B cell (primary cell): ENCODE data around the gene POLR3GL. TPM values are rescaled to one million over a fixed set of nuclear protein-coding genes. Genes with fewer than 3 reads are reported as not detected.
A peak's percentile ranks its signal among the peaks of the same experiment; 100 is the strongest.

Experiments used
- ATAC-seq: fragments of 200-7000 bp; cut with Tn5 transposase; one replicate; pipeline ENCODE4 v1.10.0; 2021; ENCODE audit warnings: low read depth, mild to moderate bottlenecking, moderate number of reproducible peaks, moderate library complexity
- CTCF ChIA-PET: fragments of 350-600 bp; sonication (Branson Sonifier 250); formaldehyde crosslinking; loops from one replicate; lab custom pipeline; 2021; ENCODE audit warnings: antibody characterized with exemption, inconsistent platforms; lab: Charles Lee
- POLR2A ChIA-PET: fragments of 350-600 bp; sonication (Branson Sonifier 250); formaldehyde crosslinking; loops from one replicate; lab custom pipeline; 2021; ENCODE audit warnings: antibody characterized with exemption; lab: Charles Lee
- DNase-seq: peaks from one replicate; pipeline ENCODE4 v3.0.0; 2013
- H2AFZ ChIP-seq: 2 replicates; pipeline ENCODE4 v1.6.1; 2012; ENCODE audit warnings: mild to moderate bottlenecking, low read depth, low read length; ENCODE audit not compliant: insufficient read depth, poor library complexity, severe bottlenecking
- H3K27ac ChIP-seq, 2 donors: 1 replicate in 1 of 2; 2 replicates in 1 of 2; pipeline ENCODE4 v1.5.1; 2012 to 2013; ENCODE audit warnings: low read length in 2 of 2, mild to moderate bottlenecking in 2 of 2, moderate library complexity in 1 of 2
- H3K27me3 ChIP-seq, 4 experiments: fragments of 200-600 bp in 1 of 4; sonication (generic) in 1 of 4; replicated peaks in 1 of 4; 1 replicate in 2 of 4; 2 replicates in 2 of 4; pipeline versions ENCODE4 v1.6.1 to v1.7.0; 2013 to 2016; ENCODE audit warnings: low read length in 3 of 4, mild to moderate bottlenecking in 2 of 4, mixed read lengths in 1 of 4, moderate library complexity in 1 of 4; ENCODE audit not compliant: insufficient read depth in 4 of 4, control insufficient read depth in 3 of 4; ENCODE audit errors: control extremely low read depth in 1 of 4
- H3K36me3 ChIP-seq, 2 experiments: replicated peaks in 1 of 2; 1 replicate in 1 of 2; 2 replicates in 1 of 2; pipeline versions ENCODE4 v1.6.1 to v1.7.1; 2013; ENCODE audit warnings: low read length in 1 of 2; ENCODE audit not compliant: insufficient read depth in 2 of 2, control insufficient read depth in 1 of 2; ENCODE audit errors: control extremely low read depth in 1 of 2, extremely low read depth in 1 of 2
- H3K4me1 ChIP-seq, 2 donors: fragments of 200-600 bp in 1 of 2; sonication (generic) in 1 of 2; 1 replicate in 1 of 2; 2 replicates in 1 of 2; pipeline versions ENCODE4 v1.5.1 to v1.6.1; 2013 to 2017; ENCODE audit warnings: low read length in 2 of 2; ENCODE audit not compliant: control insufficient read depth in 2 of 2, insufficient read depth in 2 of 2
- H3K4me2 ChIP-seq: replicated peaks from 2 replicates; pipeline ENCODE3; 2012; ENCODE audit warnings: mild to moderate bottlenecking, low read depth, low read length; ENCODE audit not compliant: poor library complexity, severe bottlenecking
- H3K4me3 ChIP-seq, 5 experiments: fragments of 200-600 bp in 1 of 5; sonication (generic) in 1 of 5; 1 replicate in 3 of 5; 2 replicates in 2 of 5; pipeline versions ENCODE4 v1.5.1 to v1.7.0; 2011 to 2016; ENCODE audit warnings: low read length in 4 of 5, mild to moderate bottlenecking in 4 of 5, low read depth in 2 of 5, control low read depth in 1 of 5, moderate library complexity in 1 of 5; ENCODE audit not compliant: insufficient read depth in 1 of 5; ENCODE audit errors: control extremely low read depth in 1 of 5, extremely low read depth in 1 of 5
- H3K79me2 ChIP-seq: fragments of 200-600 bp; sonication (generic); one replicate; pipeline ENCODE4 v1.6.0; 2016; ENCODE audit warnings: low read length; ENCODE audit not compliant: control insufficient read depth, insufficient read depth
- H3K9ac ChIP-seq: fragments of 200-600 bp; sonication (generic); 2 replicates; pipeline ENCODE4 v1.6.1; 2017; ENCODE audit warnings: mild to moderate bottlenecking, low read length, moderate library complexity
- H3K9me3 ChIP-seq, 3 donors: one replicate each; pipeline versions ENCODE4 v1.6.1 to v1.7.1; 2013; ENCODE audit warnings: low read length in 2 of 3; ENCODE audit not compliant: control insufficient read depth in 2 of 3, insufficient read depth in 1 of 3; ENCODE audit errors: control extremely low read depth in 1 of 3
- H4K20me1 ChIP-seq: 2 replicates; pipeline ENCODE4 v1.6.0; 2012; ENCODE audit warnings: mild to moderate bottlenecking, low read length; ENCODE audit not compliant: insufficient read depth, control insufficient read depth, poor library complexity, severe bottlenecking
- H3K27ac Mint-ChIP-seq: one replicate; pipeline ENCODE4 v1.8.0; 2021; ENCODE audit warnings: mixed read lengths
- H3K27me3 Mint-ChIP-seq: one replicate; pipeline ENCODE4 v1.8.0; 2021; ENCODE audit warnings: mixed read lengths
- H3K4me1 Mint-ChIP-seq: one replicate; pipeline ENCODE4 v1.8.0; 2021; ENCODE audit warnings: mixed read lengths
- H3K4me3 Mint-ChIP-seq: one replicate; pipeline ENCODE4 v1.8.0; 2021; ENCODE audit warnings: mixed read lengths
- H3K9me3 Mint-ChIP-seq: one replicate; pipeline ENCODE4 v1.8.0; 2022; ENCODE audit warnings: mixed read lengths; ENCODE audit not compliant: insufficient read depth
- CTCF ChIP-seq: fragments of 200-600 bp; IDR thresholded peaks from one replicate; pipeline ENCODE4 v1.8.0; 2022; ENCODE audit warnings: antibody characterized with exemption, mild to moderate bottlenecking
- EZH2 ChIP-seq: IDR thresholded peaks from 2 replicates; pipeline ENCODE4 v1.6.1; 2012; ENCODE audit warnings: borderline replicate concordance, low read depth, mild to moderate bottlenecking, moderate library complexity, low read length; ENCODE audit not compliant: insufficient read depth, poor library complexity, severe bottlenecking
- WGBS: methylation state at CpG from one replicate; pipeline ENCODE4 v1.1.5; 2013; ENCODE audit warnings: missing lambda C conversion rate; ENCODE audit not compliant: insufficient coverage; 5-methylcytosine and 5-hydroxymethylcytosine counted together
- intact Hi-C: fragments of 100-400 bp; cut with micrococcal nuclease; formaldehyde crosslinking; loops from one replicate; pipeline ENCODE4 v1.10.0; 2022
- polyA plus RNA-seq: library from polyadenylated mRNA; depleted of rRNA; stranded (reverse); fragments of >200 nt; gene quantifications from 2 replicates; pipeline ENCODE4 v1.2.3, GENCODE V29; 2012
- total RNA-seq, 2 donors: library from RNA; stranded (reverse); fragments of 120-200 nt in 1 of 2; gene quantifications; 1 replicate in 1 of 2; 2 replicates in 1 of 2; pipeline versions ENCODE4 v1.2.3 to v1.2.4, GENCODE V29; 2013 to 2022

Gene POLR3GL
- total and polyA plus RNA-seq, 2 donors (not counting 1 experiment from before 2014, with no cell fraction given) = 17.6 to 33.3 TPM

GRCh38 chr1:145965119-145965744, 742 bp downstream of the POLR3GL start:
- H3K4me2 ChIP-seq = peak overlapping the region; percentile 89
- WGBS = no CpG with 5 or more reads among the region's 5 CpGs
- H3K36me3 ChIP-seq = peaks cover 0 to 2% of the 10 kb centered on the region in 2 experiments
- peak overlapping the region; percentile 89 for H2AFZ ChIP-seq
- H4K20me1 ChIP-seq = no peaks in the 10 kb centered on the region
- Mint-ChIP-seq H3K4me1 (peaks cover 52% of the 10 kb centered on the region), H3K27ac (peak overlapping the region; percentile 97), H3K27me3 (no peaks in the 10 kb centered on the region), H3K9me3 (no peaks in the 10 kb centered on the region), H3K4me3 (peak overlapping the region; percentile 95)
- peaks cover 78% of the 10 kb centered on the region for H3K79me2 ChIP-seq
- ChIA-PET POLR2A (interaction anchor here (0.6 to 3.5 kb wide), 10 partner anchors 8 to 119 kb away, joined by 4 to 43 read pairs (median 7); partner anchors contain the start of genes NUDT17, PIAS3 and RBM8A), CTCF (interaction anchor here (0.6 to 5.6 kb wide), 15 partner anchors 14 to 120 kb away, joined by 3 to 82 read pairs (median 6); partner anchors contain the start of genes ANKRD35, ITGA10, NUDT17 and PIAS3)
- DNase-seq (no peak), ATAC-seq (no peak)
- H3K27ac ChIP-seq = peak overlapping the region; percentile 59 to 85
- no peaks in the 10 kb centered on the region for H3K27me3 ChIP-seq
- H3K4me1 ChIP-seq = peaks cover 26 to 43% of the 10 kb centered on the region in 2 donors
- TF ChIP-seq EZH2 (no peak), CTCF (no peak)
- intact Hi-C loops = no loop called here
- peaks cover 0 to 7% (median 6%) of the 10 kb centered on the region in 3 donors for H3K9me3 ChIP-seq
- H3K4me3 ChIP-seq = peak overlapping the region; percentile 54 to 91 (median 87)
- peak overlapping the region; percentile 77 for H3K9ac ChIP-seq

GRCh38 chr1:145967288-145967687, 2.8 kb downstream of the POLR3GL start:
- 100% methylated on average over 1 of the region's 2 CpGs for WGBS
- no peaks in the 10 kb centered on the region for H4K20me1 ChIP-seq
- peaks cover 82% of the 10 kb centered on the region for H3K79me2 ChIP-seq
- Mint-ChIP-seq H3K27ac (no peak overlapping the region), H3K4me1 (peaks cover 37% of the 10 kb centered on the region), H3K9me3 (no peaks in the 10 kb centered on the region), H3K27me3 (no peaks in the 10 kb centered on the region), H3K4me3 (no peak overlapping the region)
- DNase-seq (no peak), ATAC-seq (no peak)
- peaks cover 22 to 23% of the 10 kb centered on the region in 2 donors for H3K4me1 ChIP-seq
- ChIA-PET CTCF (interaction anchor here (0.7 to 5.6 kb wide), 6 partner anchors 9 to 1276 kb away, joined by 3 to 82 read pairs (median 4); partner anchors contain the start of genes LIX1L and RBM8A), POLR2A (interaction anchor here (1.1 kb wide), 1 partner anchor 122 kb away, joined by 3 read pairs; the partner anchor contains the start of gene NUDT17)
- H3K36me3 ChIP-seq = peaks cover 0 to 2% of the 10 kb centered on the region in 2 experiments
- no peak for TF ChIP-seq EZH2
- no peak for TF ChIP-seq CTCF
- H3K4me2 ChIP-seq = no peak overlapping the region
- H3K4me3 ChIP-seq = no peak overlapping the region
- intact Hi-C loops = no loop called here
- H3K9me3 ChIP-seq = peaks cover 0 to 7% (median 6%) of the 10 kb centered on the region in 3 donors
- H3K9ac ChIP-seq = no peak overlapping the region
- H3K27ac ChIP-seq = no peak overlapping the region
- H3K27me3 ChIP-seq = no peaks in the 10 kb centered on the region
- no peak overlapping the region for H2AFZ ChIP-seq
